ENCODE data around the gene SFI1.
"Not testable (repeated sequence)": the region's sequence is repeated elsewhere in the genome, so short reads cannot be mapped to it uniquely, and the experiment has no call there.

Gene SFI1

DNA sequence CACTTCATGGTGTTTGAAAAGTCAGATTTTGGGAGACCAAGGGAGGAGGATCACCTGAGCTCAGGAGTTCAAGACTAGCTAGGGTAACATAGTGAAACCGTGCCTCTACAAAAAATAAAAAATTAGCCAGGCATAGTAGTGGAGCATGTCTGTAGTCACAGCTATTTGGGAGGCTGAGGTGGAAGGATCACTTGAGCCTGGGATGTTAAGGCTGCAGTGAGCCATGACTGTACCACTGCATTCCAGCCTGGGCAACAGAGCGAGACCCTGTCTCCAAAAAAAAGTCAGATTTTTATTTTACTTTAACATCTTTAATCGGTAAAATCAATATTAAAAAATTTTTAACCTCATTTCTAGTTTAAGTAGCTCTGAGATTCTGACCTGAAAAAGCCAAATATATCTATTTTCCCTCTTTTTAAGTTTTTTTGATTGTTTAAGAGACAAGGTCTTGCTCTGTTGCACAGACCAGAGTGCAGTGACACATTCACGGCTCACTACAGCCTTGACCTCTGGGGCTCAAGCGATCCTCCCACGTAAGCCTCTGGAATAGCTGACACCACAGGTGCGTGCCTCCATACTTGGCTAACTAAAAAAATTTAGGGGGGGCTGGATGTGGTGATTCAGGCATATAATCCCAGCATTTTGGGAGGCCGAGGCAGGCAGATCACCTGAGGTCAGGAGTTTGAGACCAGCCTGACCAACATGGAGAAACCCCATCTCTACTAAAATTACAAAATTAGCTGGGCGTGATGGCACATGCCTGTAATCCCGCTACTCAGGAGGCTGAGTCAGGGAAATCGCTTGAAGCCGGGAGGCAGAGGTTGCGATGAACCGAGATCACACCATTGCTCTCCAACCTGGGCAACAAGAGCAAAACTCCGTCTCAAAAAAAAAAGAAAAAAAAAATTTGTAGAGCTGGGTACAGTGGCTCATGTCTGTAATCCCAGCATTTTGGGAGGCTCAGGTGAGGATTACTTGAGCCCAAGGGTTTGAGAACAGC is 48.4 kb downstream of the SFI1 start:
- no peak for DNase-seq

- no peak for DNase-seq
These were observed 54.6 kb downstream of the SFI1 start for GRCh38 chr22:31550871-31551370.

DNA sequence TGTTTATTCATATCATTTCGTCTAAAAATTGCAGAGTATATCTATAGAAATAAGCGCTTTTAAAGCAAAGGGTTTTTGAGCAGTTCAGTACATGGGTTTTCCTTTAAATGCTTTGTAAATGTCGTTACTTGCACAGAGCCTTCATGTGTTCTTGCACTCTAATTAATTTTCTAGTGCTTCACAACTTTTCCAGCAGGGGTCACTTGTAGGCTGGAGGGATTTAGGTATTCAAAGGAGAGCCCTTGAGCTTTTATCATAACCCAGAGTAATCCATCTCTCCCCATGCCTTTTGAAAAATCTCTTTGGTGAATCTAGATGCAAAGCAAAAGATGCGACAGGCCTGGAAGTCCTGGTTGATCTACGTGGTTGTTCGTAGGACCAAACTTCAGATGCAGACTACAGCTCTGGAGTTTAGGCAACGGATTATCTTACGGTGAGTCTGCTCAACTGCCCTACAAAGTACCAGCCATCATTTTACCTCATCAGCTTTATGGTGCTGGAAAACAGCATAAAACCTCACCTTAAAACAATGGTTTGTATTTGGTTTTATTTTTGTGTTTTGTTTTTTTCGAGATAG is 60.4 kb downstream of the SFI1 start:
- DNase-seq, result no peak

DNA sequence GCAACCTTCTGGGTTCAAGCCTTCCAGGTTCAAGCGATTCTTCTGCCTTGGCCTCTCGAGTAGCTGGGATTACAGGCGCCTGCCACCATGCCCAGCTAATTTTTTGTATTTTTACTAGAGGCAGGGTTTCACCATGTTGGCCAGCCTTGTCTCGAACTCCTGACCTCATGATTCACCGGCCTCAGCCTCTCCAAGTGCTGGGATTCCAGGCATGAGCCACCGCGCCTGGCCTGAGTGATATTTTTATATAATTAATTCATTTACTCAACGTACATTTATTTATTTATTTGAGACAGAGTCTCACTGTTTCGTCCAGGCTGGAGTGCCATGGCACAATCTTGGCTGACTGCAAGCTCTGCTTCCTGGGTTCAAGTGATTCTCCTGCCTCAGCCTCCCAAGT is 62.2 kb downstream of the SFI1 start:
- not testable (repeated sequence) for DNase-seq

DNA sequence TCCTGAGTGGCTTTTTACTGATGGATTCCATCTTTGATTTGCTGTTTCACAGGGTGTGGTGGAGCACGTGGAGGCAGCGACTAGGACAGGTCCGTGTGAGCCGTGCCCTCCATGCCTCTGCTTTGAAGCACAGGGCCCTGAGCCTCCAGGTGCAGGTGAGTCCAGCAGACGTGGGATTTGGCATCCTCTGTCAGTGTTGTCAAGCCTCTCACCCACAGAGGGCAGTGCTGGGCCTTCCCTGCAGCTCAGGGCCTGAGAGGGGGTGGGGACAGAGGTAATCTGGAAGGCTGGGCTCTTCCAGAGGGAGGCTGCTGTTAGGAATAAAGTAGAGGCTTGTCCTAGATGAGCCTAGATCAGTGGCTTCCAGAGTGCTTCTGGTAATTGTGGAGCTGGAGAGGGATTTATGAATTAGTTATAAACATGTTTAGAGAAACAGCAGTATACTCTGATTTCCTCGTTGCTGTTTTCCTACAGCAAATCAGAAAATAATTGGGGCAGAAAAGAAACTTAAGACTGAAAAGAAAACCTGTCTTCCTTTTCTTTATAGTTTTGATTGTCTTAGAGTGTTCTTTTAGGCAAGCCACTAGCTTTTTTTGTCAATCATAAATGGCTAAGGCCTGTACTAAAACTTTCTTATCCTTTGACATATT is 65.0 kb downstream of the SFI1 start:
- DNase-seq, result no peak

DNA sequence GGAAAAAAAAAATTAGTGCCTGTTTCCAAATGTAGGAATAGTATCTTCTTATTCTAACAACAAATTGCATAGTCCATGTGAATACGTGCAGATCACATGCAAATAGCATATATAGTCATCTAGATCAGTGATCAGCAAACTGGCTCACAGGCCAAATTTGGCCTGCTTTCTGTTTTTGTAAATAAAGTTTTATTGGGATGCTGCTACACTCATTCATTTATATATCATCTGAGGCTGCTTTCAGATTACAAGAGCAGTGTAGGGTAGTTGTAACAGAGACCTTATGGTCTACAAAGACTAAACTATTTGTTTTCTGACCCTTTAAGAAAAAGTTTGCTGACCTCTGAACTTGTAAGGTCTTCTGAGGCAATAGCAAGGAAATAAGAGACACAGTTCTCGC is 65.6 kb downstream of the SFI1 start:
- no peak for DNase-seq

DNA sequence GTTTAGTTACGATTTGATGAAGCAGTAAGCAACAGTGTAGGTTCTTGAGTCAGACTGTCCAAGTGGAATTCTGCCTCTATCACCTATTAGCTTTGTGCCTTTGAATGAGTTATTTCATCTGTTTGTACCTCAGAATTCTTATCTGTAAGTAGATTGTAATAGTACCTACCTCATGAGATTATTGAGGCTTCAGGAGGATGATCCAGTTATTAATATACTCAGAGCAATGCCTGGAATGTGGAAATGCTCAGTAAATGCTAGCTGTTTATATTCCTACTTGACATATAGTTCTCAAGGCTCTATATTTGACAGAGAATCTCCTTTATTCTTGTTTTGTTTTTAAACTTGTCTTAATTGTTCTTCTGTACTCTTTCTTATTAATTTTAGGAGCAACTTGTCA is 70.1 kb downstream of the SFI1 start:
- DNase-seq, result no peak

- DNase-seq, result no peak
These were observed 70.9 kb downstream of the SFI1 start for GRCh38 chr22:31567196-31567595.

DNA sequence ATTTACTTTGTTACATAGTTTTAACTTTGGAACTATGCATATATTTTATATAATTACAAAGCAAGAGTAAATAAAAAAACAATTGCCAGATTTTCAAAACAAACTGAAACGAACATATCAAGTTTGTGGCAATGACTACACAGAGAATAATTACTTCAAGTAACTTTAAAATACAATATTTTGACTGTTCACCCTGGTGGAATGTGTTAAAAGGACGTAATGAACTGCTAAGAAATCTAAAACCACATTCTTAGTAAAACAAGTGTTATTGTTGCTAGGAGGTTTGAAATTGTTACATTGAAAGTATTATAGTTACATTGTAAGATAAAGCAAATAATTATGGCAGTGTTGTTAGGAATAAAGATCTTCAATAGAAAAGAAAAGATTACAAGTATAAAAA is 71.4 kb downstream of the SFI1 start:
- DNase-seq, result no peak

DNA sequence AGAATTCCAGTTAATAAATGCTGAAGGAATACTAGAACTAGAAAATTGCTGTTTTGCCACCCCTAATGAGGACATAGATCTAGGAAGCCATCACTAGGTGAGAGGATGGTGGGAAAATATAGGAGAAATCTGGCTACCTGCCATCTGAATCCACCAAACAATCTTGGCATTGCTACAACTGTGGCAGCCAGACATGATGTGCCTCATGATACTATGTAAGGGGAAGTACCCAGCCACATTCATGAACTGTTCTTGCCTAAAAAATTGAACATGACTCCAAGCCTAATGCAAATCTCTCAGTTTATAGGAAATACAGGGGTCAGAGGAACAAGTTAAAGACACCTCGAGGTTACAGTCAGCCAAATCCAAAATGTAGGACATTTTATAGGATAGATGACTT is 72.8 kb downstream of the SFI1 start:
- DNase-seq, result no peak

DNA sequence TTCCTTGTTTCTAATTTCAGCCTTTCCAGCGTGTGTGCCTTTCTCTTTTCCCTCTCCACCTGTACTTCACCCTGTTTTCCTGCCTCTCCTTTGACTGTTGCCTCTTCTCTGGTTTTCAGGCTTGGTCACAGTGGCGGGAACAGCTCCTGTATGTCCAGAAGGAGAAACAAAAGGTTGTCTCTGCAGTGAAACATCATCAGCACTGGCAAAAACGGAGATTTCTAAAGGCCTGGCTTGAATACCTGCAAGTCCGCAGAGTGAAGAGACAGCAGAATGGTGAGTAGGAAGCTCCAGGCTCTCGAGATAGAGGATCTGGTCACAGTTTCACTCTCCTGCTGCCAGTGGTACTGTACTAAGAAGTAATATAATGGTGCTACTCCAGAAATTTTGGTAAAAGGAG is 76.6 kb downstream of the SFI1 start:
- DNase-seq, result no peak

- no peak for DNase-seq
These were observed 77.8 kb downstream of the SFI1 start for GRCh38 chr22:31574055-31574670.

- no peak for DNase-seq
These were observed 78.9 kb downstream of the SFI1 start for GRCh38 chr22:31575190-31575589.

- DNase-seq, result no peak
These were observed 81.4 kb downstream of the SFI1 start for GRCh38 chr22:31577711-31578110.

- DNase-seq, result no peak
These were observed 81.8 kb downstream of the SFI1 start for GRCh38 chr22:31578171-31578570.

DNA sequence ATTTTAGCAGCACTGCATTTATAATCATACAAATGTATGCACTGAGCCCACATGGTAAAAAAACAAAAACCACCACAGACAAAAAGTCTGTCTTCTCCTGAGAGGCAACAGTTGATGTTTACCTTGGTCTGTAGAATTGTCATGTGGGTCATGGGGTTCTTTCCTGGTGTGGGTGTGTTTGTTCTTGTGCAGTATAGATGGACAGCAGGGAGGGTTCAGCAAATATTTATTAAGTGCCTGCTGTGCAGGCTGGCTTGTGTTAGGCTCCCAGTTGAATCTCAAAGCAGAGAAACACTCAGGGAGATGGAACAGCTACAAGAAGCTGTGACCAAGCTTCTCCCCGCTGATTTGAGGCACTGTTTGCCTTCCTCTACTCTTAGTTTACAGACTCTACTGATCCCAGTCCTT is 83.5 kb downstream of the SFI1 start:
- no peak for DNase-seq

DNA sequence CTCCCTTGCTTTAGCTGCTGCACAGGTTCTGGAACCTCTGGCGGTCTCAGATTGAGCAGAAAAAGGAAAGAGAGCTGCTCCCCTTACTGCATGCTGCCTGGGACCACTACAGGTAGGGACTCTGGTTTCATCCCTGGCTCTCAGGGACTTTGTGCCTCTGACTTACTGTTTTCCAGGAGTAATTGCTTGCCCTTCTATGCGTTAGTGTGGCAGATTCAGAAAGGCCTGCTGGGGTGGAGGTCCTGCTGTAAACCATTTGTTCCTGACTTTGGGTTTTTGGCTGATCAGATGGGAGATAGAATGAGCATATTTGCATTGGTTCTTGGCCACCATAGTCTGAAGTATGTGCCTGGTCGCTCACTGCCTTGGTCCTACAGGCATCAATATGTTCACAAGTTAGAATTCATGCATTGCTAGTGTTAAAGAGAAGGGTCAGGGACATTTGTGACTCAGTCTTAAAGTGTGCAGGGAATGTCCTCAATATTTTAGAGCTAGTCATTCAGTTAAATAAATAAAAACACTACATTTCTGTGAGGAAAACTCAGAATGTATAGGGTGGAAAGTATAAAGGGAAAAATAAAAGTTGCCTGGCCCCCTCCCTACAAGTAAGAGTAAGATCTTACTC is 87.6 kb downstream of the SFI1 start:
- no peak for DNase-seq

DNA sequence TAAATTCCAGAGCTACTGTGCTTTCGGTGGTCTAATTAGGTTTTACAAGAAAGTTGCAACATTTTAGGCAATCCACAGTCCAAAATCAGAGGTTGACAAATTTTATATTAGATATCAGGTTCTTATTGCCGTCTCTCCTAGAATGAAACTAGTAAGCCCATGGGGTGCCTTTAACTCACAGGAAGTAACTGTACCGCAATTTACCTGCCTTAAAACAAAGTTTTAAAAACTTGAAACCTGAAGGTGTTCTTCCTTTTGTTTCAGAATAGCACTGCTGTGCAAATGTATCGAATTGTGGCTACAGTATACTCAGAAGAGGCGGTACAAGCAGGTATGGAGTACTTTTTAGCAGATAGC is 88.4 kb downstream of the SFI1 start:
- DNase-seq, result no peak

DNA sequence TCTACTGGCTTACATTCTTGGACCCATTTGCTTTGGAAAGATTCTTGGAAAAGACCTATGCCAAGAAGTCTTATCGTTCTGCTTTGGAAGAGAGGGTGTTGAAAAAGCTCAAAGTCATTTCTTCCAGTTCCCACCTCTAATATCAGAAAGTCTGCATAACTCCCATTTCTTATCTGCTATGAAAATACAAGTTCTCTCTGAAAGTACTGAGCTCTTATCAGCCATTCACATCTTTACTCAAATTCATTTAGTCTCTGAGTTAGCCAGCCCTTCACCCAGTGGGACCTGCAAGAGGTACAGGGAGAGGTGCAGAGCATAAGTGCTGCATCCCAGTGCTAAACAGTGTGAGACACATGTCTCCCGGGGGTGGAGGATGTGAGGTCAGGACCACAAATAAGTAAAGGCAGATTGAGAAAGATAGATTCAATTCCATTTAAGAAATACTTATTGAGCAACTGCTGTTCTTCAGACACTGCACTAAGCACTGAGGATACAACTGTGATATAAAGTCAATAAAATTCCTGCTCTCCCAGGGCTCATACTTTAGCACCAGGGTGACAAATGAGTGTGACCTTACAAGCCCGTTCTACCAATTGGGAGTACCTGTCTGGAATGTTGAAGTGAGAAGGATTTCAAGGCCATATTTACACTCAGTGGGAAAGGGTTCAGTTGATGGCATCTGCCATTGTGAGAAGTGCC is 89.0 kb downstream of the SFI1 start:
- no peak for DNase-seq

- no peak for DNase-seq
These were observed 90.0 kb downstream of the SFI1 start for GRCh38 chr22:31586137-31586920.

DNA sequence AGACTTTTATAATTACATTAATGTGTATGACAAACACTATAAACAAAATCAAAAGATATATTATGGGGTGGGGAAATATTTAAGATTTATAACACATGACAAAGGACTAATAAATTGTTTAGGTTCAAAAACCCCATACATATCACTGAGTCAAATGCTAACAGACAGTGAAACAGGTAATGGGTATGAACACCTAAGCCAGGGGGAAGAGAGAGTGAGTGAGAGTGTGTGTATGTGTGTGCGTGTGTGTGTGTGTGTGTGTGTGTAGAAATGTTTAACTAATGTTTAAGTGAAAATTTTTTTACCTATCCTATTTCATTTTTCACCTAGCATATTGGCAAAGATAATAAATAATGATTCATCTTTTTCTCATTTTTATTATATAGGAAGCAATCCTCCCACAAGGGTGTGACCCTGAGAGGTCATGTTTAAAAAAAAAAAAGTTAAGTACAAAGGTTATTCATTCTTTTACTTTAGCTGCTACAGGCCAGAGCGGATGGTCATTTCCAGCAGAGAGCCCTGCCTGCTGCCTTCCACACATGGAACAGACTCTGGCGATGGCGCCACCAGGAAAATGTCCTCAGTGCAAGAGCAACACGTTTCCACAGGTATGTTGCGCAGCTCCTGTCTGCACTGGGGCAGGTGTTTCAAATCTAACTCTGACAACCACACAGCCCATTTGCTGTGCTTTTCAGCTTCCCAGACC is 92.8 kb downstream of the SFI1 start:
- no peak for DNase-seq

All from SIG-M5 (cell line).